ENCODE results near the gene SDCCAG8.

The SDCCAG8 gene

GRCh38 chr1:243390162-243390791 lies 134.4 kb downstream of the SDCCAG8 start:
- no peak for DNase-seq (ENCODE audit: low spot score)

GRCh38 chr1:243391355-243391754 lies 135.5 kb downstream of the SDCCAG8 start:
- no peak for DNase-seq (ENCODE audit: low spot score)

- DNase-seq (ENCODE audit: low spot score) = no peak
Observed at GRCh38 chr1:243393096-243393495, 137.3 kb downstream of the SDCCAG8 start.

GRCh38 chr1:243394066-243394465 lies 138.2 kb downstream of the SDCCAG8 start:
- DNase-seq (ENCODE audit: low spot score) = no peak

- no peak for DNase-seq (ENCODE audit: low spot score)
Observed at GRCh38 chr1:243394601-243395464, 139.0 kb downstream of the SDCCAG8 start.

- no peak for DNase-seq (ENCODE audit: low spot score)
Observed at GRCh38 chr1:243396424-243396823, 140.6 kb downstream of the SDCCAG8 start.

GRCh38 chr1:243396876-243397275 lies 141.0 kb downstream of the SDCCAG8 start:
- no peak for DNase-seq (ENCODE audit: low spot score)

GRCh38 chr1:243397613-243398321 lies 141.9 kb downstream of the SDCCAG8 start:
- DNase-seq (ENCODE audit: low spot score) = no peak

GRCh38 chr1:243399561-243400155 lies 143.8 kb downstream of the SDCCAG8 start:
- no peak for DNase-seq (ENCODE audit: low spot score)

GRCh38 chr1:243402868-243403267 lies 147.0 kb downstream of the SDCCAG8 start:
- DNase-seq (ENCODE audit: low spot score) = no peak

GRCh38 chr1:243406424-243406823 lies 150.6 kb downstream of the SDCCAG8 start:
- DNase-seq (ENCODE audit: low spot score) = no peak

GRCh38 chr1:243407284-243408018 lies 151.6 kb downstream of the SDCCAG8 start:
- no peak for DNase-seq (ENCODE audit: low spot score)

- no peak for DNase-seq (ENCODE audit: low spot score)
Observed at GRCh38 chr1:243408479-243408878, 152.6 kb downstream of the SDCCAG8 start.

- DNase-seq (ENCODE audit: low spot score) = no peak
Observed at GRCh38 chr1:243409284-243409683, 153.4 kb downstream of the SDCCAG8 start.

GRCh38 chr1:243411472-243411871 lies 155.6 kb downstream of the SDCCAG8 start:
- no peak for DNase-seq (ENCODE audit: low spot score)

- DNase-seq (ENCODE audit: low spot score) = no peak
Observed at GRCh38 chr1:243413431-243414151, 157.8 kb downstream of the SDCCAG8 start.

- no peak for DNase-seq (ENCODE audit: low spot score)
Observed at GRCh38 chr1:243414152-243414494, 158.3 kb downstream of the SDCCAG8 start.

- peak; percentile 56 for DNase-seq (ENCODE audit: low spot score)
Observed at GRCh38 chr1:243415663-243416408, 160.0 kb downstream of the SDCCAG8 start.

- DNase-seq (ENCODE audit: low spot score) = peak; percentile 63
Observed at GRCh38 chr1:243416495-243416894, 160.7 kb downstream of the SDCCAG8 start.
